ENCODE data around the gene MED26.

Gene MED26

GRCh38 chr19:16650821-16651220 is 22.8 kb upstream of the MED26 start:
- DNase-seq (ENCODE audit: low read depth): no peak

- DNase-seq (ENCODE audit: low read depth): no peak
These were observed 21.7 kb upstream of the MED26 start for GRCh38 chr19:16649734-16650133.

GRCh38 chr19:16645140-16645539 is 17.1 kb upstream of the MED26 start:
- DNase-seq (ENCODE audit: low read depth): no peak

GRCh38 chr19:16641695-16642094 is 13.7 kb upstream of the MED26 start:
- DNase-seq (ENCODE audit: low read depth): no peak

- DNase-seq (ENCODE audit: low read depth): no peak
These were observed 12.9 kb upstream of the MED26 start for GRCh38 chr19:16640951-16641350.

- DNase-seq (ENCODE audit: low read depth): no peak
These were observed 10.7 kb upstream of the MED26 start for GRCh38 chr19:16638666-16639065.

- no peak for DNase-seq (ENCODE audit: low read depth)
These were observed 9.5 kb upstream of the MED26 start for GRCh38 chr19:16637535-16637934.

- no peak for DNase-seq (ENCODE audit: low read depth)
These were observed 3.5 kb upstream of the MED26 start for GRCh38 chr19:16631465-16631864.

GRCh38 chr19:16628984-16629691 is 1.1 kb upstream of the MED26 start:
- DNase-seq (ENCODE audit: low read depth): no peak

GRCh38 chr19:16627928-16628182 is 149 bp downstream of the MED26 start:
- no peak for DNase-seq (ENCODE audit: low read depth)

- no peak for DNase-seq (ENCODE audit: low read depth)
These were observed 644 bp downstream of the MED26 start for GRCh38 chr19:16627193-16627927.

- no peak for DNase-seq (ENCODE audit: low read depth)
These were observed 1.2 kb downstream of the MED26 start for GRCh38 chr19:16626796-16627192.

GRCh38 chr19:16625163-16625958 is 2.6 kb downstream of the MED26 start:
- no peak for DNase-seq (ENCODE audit: low read depth)

GRCh38 chr19:16624236-16624635 is 3.8 kb downstream of the MED26 start:
- no peak for DNase-seq (ENCODE audit: low read depth)

- DNase-seq (ENCODE audit: low read depth): no peak
These were observed 4.4 kb downstream of the MED26 start for GRCh38 chr19:16623576-16623975.

- no peak for DNase-seq (ENCODE audit: low read depth)
These were observed 4.9 kb downstream of the MED26 start for GRCh38 chr19:16623066-16623465.

- DNase-seq (ENCODE audit: low read depth): no peak
These were observed 6.7 kb downstream of the MED26 start for GRCh38 chr19:16621165-16621800.

- no peak for DNase-seq (ENCODE audit: low read depth)
These were observed 7.4 kb downstream of the MED26 start for GRCh38 chr19:16620584-16620983.

- DNase-seq (ENCODE audit: low read depth): no peak
These were observed 8.0 kb downstream of the MED26 start for GRCh38 chr19:16620018-16620417.

- DNase-seq (ENCODE audit: low read depth): no peak
These were observed 8.5 kb downstream of the MED26 start for GRCh38 chr19:16619457-16619856.

GRCh38 chr19:16618248-16618647 is 9.8 kb downstream of the MED26 start:
- DNase-seq (ENCODE audit: low read depth): no peak

GRCh38 chr19:16615808-16616207 is 12.2 kb downstream of the MED26 start:
- no peak for DNase-seq (ENCODE audit: low read depth)

- DNase-seq (ENCODE audit: low read depth): no peak
These were observed 13.1 kb downstream of the MED26 start for GRCh38 chr19:16614941-16615340.
